ENCODE measurements around the gene CRABP2. TPM values are rescaled to one million over a fixed set of nuclear protein-coding genes. Genes with fewer than 3 reads are reported as not detected.
A peak's percentile ranks its signal among the peaks of the same experiment; 100 is the strongest.

CRABP2 gene
- total RNA-seq, 1 experiment from 2014 or later = 1,115 TPM

GRCh38 chr1:156709757-156710489 is 4.5 kb upstream of the CRABP2 start:
- Histone ChIP-seq H3K27ac (ENCODE audit: low read length) (peak overlapping the region; percentile 93), H3K9me3 (ENCODE audit: control insufficient read depth, insufficient read depth, low read depth, low read length) (no peaks in the 10 kb centered on the region), H3K27me3 (ENCODE audit: control insufficient read depth, insufficient read depth, low read length) (no peaks in the 10 kb centered on the region), H3K36me3 (ENCODE audit: control insufficient read depth, insufficient read depth, low read length) (no peaks in the 10 kb centered on the region; the same call in 1 of the 2 replicates), H3K4me3 (ENCODE audit: low read depth in 2 of 2, low read length in 2 of 2) (no peak overlapping the region), H3K4me1 (ENCODE audit: control insufficient read depth, insufficient read depth, low read length) (peaks cover 65% of the 10 kb centered on the region)
- BruUV-seq (replicated peaks) = no TSS peak
- in situ Hi-C loops (cut with HindIII; ENCODE audit: low pct_unique_long_range_greater_than_20kb, low sequenced_read_pairs) (no loop called here), intact Hi-C loops (cut with micrococcal nuclease; ENCODE audit: unreplicated experiment) (no loop called here)
- ChIA-PET POLR2A (interaction anchor here (0.7 kb wide), 1 partner anchor 28 kb away, joined by 3 read pairs; no protein-coding TSS in a partner anchor), CTCF (interaction anchor here (1.0 to 2.5 kb wide), 2 partner anchors 16 to 20 kb away, joined by 4 to 9 read pairs; no protein-coding TSS in a partner anchor)
- DNase-seq (ENCODE audit: low read depth, low spot score) (no peak), ATAC-seq (peak; percentile 50)
- TF ChIP-seq POLR2AphosphoS5 (IDR thresholded peaks at IDR 0.05; ENCODE audit: low read depth, low read length) = peak; percentile 61
- TF ChIP-seq REST (IDR thresholded peaks at IDR 0.05; ENCODE audit: insufficient read depth in 1 of 2, low read depth in 2 of 2, low read length in 1 of 2) = no peak; a peak in 1 of 4 replicates
- TF ChIP-seq TCF7L2 (IDR thresholded peaks at IDR 0.05; ENCODE audit: low read depth, low read length) = peak; percentile 96
- TF ChIP-seq CTCF (IDR thresholded peaks at IDR 0.05) = no peak
- no peak for TF ChIP-seq SIN3A (IDR thresholded peaks at IDR 0.05; ENCODE audit: borderline replicate concordance, insufficient read depth, low read depth, low read length)

DNA sequence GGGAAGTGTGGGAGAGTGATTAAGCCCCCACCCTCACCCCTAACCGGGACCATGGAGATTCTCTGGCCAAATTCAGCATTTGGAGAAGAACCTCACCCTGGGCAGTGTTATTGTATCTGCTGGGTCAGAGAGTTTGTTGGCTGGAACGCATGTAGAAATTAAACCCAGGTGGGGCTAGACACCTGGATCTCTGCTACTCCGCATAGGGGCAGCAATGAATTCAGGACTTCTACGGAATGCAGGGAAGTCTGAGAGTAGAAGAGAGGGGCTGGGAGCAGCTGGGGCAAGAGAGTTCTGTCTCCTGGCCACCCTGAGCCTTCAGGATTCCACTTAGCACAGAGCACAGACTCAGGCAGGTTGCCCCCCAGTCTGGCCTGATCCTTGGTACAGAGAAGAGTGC is 3.6 kb upstream of the CRABP2 start:
- no peaks in the 10 kb centered on the region for H3K9me3 ChIP-seq (ENCODE audit: control insufficient read depth, insufficient read depth, low read depth, low read length)
- no peaks in the 10 kb centered on the region; the same call in 1 of the 2 replicates for H3K36me3 ChIP-seq (ENCODE audit: control insufficient read depth, insufficient read depth, low read length)
- intact Hi-C loops (cut with micrococcal nuclease; ENCODE audit: unreplicated experiment) (no loop called here), in situ Hi-C loops (cut with HindIII; ENCODE audit: low pct_unique_long_range_greater_than_20kb, low sequenced_read_pairs) (no loop called here)
- POLR2A ChIA-PET = interaction anchor here (0.7 kb wide), 1 partner anchor 27 kb away, joined by 3 read pairs; no protein-coding TSS in a partner anchor
- H3K27me3 ChIP-seq (ENCODE audit: control insufficient read depth, insufficient read depth, low read length) = no peaks in the 10 kb centered on the region
- no TSS peak for BruUV-seq (replicated peaks)
- no peak overlapping the region for H3K4me3 ChIP-seq (ENCODE audit: low read depth in 2 of 2, low read length in 2 of 2)
- ATAC-seq (no peak), DNase-seq (ENCODE audit: low read depth, low spot score) (no peak)
- CTCF ChIA-PET = interaction anchor here (0.9 kb wide), 1 partner anchor 20 kb away, joined by 7 read pairs; no protein-coding TSS in a partner anchor
- H3K27ac ChIP-seq (ENCODE audit: low read length) = peak overlapping the region; percentile 93
- peaks cover 66% of the 10 kb centered on the region for H3K4me1 ChIP-seq (ENCODE audit: control insufficient read depth, insufficient read depth, low read length)
- TF ChIP-seq SIN3A (IDR thresholded peaks at IDR 0.05; ENCODE audit: borderline replicate concordance, insufficient read depth, low read depth, low read length) = no peak
- no peak for TF ChIP-seq TCF7L2 (IDR thresholded peaks at IDR 0.05; ENCODE audit: low read depth, low read length)
- no peak for TF ChIP-seq CTCF (IDR thresholded peaks at IDR 0.05)
- no peak for TF ChIP-seq REST (IDR thresholded peaks at IDR 0.05; ENCODE audit: insufficient read depth in 1 of 2, low read depth in 2 of 2, low read length in 1 of 2)
- no peak for TF ChIP-seq POLR2AphosphoS5 (IDR thresholded peaks at IDR 0.05; ENCODE audit: low read depth, low read length)

All from Panc1 (cell line).